ENCODE measurements around the gene RUVBL2.

The RUVBL2 gene

GRCh38 chr19:48999481-49000325 is 6.0 kb downstream of the RUVBL2 start:
- no peak overlapping the region for H3K4me3 ChIP-seq (ENCODE audit: low read depth, low read length)
- TF ChIP-seq CTCF (IDR thresholded peaks at IDR 0.05; ENCODE audit: low read depth, low read length), result peak; percentile 72

GRCh38 chr19:49004133-49004532 is 10.4 kb downstream of the RUVBL2 start:
- no peak overlapping the region for H3K4me3 ChIP-seq (ENCODE audit: low read depth, low read length)
- no peak for TF ChIP-seq CTCF (IDR thresholded peaks at IDR 0.05; ENCODE audit: low read depth, low read length)

- H3K4me3 ChIP-seq (ENCODE audit: low read depth, low read length), result no peak overlapping the region
- no peak for TF ChIP-seq CTCF (IDR thresholded peaks at IDR 0.05; ENCODE audit: low read depth, low read length)
These were observed 11.4 kb downstream of the RUVBL2 start for GRCh38 chr19:49004964-49005614.

- TF ChIP-seq CTCF (IDR thresholded peaks at IDR 0.05; ENCODE audit: low read depth, low read length), result no peak
- no peak overlapping the region for H3K4me3 ChIP-seq (ENCODE audit: low read depth, low read length)
These were observed 13.2 kb downstream of the RUVBL2 start for GRCh38 chr19:49006905-49007304.

- no peak overlapping the region for H3K4me3 ChIP-seq (ENCODE audit: low read depth, low read length)
- no peak for TF ChIP-seq CTCF (IDR thresholded peaks at IDR 0.05; ENCODE audit: low read depth, low read length)
These were observed 16.1 kb downstream of the RUVBL2 start for GRCh38 chr19:49009828-49010227.

- no peak overlapping the region for H3K4me3 ChIP-seq (ENCODE audit: low read depth, low read length)
- TF ChIP-seq CTCF (IDR thresholded peaks at IDR 0.05; ENCODE audit: low read depth, low read length), result no peak
These were observed 16.8 kb downstream of the RUVBL2 start for GRCh38 chr19:49010453-49010852.

- no peak for TF ChIP-seq CTCF (IDR thresholded peaks at IDR 0.05; ENCODE audit: low read depth, low read length)
- H3K4me3 ChIP-seq (ENCODE audit: low read depth, low read length), result no peak overlapping the region
These were observed 17.5 kb downstream of the RUVBL2 start for GRCh38 chr19:49011194-49011593.

Data from WI38 (cell line).